ENCODE results near the gene DLX4.

DLX4 gene

DNA sequence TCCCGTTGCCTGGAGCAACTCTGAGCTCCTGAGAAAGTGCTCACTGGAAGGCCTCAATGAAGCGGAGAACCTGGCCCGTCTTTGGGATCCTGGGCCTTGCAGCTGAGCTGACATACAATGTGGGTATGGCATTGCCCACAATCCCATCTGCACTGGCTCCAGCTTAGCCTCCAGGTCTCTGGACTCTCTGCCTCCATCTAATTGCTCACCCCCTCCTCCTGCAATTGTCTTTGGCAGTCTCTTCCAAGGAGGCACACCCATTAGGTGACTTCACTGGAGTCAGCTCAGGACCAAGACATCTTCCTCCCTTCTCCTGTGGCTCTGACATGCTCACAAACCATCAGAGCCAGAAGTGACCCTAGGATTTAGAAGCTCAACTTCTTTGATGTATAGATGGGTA, 1.5 kb downstream of the DLX4 start:
- DNase-seq = no peak

DNA sequence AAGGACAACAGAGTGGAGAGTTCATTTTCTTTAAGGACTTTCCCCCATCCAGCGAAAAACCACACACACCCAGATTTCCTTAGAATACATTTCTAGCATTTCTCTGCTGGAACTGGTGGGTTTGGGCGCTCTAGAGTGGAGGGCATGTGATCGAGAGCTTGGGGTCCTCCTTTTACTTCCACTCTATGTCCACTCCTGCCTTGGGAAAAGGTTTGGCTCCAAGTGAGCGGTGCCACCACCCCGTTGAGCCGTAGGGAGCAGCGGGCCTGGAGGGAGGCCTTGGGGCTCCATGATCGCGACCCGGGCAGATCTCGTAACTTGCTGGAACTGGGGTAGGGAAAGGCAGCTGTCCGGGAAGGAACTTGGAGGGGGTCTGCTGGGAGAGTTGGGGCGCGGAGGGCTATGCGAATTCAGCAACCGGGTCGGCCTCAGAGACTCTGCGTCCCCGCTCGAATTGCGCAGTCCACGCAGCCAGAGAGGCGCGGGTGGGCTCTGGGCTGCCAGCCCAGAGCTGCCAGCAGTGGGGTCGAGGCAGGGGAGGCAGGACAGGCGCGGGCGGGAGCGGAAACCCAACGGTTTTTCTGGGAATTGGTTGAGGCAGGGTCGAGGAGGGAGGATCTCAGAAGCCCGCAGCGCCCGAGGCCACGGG, 2.3 kb downstream of the DLX4 start:
- DNase-seq = no peak

DNA sequence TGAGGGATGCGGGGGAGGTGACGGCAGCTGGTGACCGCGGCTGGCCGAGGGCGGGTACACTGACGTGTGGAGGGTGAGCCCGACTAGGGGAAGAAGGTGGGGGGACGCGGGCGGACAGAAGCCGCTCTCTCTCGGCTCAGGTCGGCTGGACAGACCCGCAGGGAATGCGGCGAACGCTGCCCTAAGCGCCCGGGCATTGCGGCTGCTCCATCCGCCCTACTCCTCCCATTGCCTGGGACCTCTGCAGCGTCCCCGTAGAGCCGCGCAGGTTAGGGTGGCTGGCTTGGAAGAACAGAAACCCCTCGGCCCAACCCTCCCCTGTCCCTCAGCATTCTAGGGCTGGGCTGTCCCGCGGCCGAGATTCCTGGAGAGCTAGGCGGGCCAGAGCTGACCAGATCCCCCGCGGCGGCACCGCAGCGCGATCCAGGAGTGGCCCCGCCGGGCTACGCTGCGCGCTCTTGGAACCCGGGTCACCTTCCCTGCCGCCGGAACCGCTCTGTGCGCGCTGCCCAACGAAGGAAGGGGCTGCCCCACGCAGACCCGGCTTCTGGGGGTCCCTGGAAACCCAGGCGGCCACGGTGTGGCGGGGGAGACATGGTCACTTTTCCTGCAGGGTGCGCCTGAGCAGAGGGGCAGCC, 3.0 kb downstream of the DLX4 start:
- DNase-seq = peak; percentile 44

DNA sequence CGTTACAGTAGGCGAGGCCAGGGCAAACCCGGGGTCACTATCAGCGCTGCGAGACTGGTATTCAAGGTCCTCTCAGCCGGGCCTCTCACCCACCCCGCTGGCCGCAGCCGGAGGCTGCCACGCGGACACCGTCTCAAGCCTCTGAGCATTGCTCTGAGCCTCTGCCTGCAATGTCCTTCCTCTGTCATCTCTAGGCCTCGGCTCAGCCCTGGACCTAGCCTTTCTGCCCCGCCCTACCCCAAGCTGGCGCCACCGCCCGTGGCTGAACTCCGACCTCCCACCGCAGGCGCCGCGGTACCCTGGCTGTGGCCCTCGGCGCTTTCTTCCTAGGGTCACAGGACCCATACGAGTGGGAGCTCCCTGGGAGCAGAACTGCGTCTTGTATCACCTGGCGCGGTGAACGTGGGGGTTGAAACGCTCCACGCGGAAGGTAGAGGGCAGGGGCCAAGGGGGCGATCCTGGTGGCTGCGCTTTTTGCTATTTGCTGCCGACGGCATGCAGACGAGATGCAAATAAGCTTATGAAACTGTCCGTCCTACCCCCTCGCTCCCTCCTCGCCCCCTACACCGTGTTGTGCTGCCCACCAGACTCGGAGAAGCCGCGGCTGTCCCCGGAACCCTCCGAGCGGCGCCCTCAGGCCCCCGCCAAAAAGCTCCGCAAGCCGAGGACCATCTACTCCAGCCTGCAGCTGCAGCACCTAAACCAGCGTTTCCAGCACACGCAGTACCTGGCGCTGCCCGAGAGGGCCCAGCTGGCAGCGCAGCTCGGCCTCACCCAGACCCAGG, 3.7 kb downstream of the DLX4 start:
- no peak for DNase-seq

DNA sequence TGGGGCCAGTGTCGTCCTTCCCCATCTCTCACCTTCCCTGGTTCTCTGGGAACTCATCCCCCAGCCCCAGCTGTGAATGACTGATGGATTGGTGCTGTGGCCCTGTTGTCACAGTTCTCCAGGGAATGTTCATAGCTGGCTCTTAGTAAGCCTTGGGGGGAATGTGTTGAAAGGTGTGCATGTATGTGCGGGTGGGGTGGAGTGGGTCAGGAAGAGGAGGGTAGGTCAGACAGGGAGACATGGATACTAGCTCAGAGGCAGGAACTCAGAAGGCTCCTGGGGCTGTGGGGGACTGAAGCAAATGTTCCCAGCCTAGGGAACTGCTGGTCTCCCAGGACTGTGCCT, 4.3 kb downstream of the DLX4 start:
- DNase-seq = no peak

DNA sequence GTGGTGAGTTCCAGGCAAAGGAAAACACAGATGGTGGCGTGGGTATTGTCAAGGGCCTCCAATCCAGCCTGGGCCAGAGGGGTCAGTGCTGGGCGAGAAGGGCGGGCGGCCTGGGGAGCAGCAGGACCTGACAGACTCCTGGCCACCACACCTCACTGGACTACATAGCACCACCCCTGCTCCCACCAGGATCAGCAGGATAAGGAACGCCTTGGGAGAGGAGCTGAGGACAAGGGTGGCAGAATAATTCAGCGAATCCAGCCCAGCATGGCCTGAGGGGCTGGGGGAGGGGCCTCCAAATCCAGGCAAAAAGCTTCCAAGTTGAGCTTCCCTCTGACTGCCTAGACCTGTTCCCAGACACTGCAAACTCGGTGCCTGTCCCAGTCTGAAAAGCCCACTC, 6.5 kb downstream of the DLX4 start:
- DNase-seq = no peak

DNA sequence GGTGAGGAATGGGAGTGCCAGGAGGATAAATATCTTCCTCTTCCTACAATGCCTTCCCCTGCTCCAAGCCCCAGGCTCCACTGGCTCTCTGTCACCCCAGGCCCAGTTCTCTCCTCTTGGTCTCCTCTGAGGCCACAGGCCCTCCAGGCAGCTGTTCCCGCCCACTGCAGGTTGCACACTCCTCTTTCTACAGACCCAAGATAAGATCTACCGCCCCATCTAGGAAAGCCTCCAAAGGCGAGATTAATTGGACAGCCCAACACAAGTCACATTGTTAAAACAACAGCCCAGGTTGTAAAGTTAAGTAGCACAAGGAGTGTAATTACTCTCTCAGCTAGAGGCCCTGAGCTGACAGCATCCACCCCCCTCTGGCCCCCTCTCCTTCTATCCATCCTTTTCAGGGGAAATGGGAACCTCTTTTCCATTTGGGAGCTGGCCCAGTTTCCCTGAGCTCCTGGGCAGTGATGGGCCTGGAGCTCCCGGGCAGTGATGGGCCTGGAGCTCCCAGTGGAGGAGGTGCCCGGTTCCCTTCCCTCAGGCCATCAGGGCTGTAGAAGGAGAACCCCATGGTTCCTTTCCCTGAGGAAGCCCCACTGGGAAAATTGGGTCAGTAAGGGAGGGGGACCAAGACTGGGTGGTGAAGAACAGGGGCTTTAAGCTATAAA, 7.3 kb downstream of the DLX4 start:
- no peak for DNase-seq

DNA sequence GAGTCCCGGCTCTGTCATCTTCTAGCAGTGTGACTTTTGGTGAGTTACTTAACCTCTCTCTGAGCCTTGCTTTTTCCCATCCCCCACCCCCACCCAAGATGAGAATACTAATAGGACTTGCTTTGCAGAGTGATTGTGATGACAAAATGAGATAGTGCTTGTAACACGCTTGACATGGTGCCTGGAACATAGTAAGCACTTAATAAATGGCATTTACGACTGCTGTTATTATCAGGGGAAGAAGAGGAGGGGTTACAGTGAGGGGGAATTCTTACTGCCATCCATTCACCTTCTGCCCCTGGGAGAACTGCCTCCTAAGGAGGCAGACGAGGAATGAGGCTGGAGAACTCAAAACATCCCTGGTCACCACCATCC, 7.8 kb downstream of the DLX4 start:
- no peak for DNase-seq

DNA sequence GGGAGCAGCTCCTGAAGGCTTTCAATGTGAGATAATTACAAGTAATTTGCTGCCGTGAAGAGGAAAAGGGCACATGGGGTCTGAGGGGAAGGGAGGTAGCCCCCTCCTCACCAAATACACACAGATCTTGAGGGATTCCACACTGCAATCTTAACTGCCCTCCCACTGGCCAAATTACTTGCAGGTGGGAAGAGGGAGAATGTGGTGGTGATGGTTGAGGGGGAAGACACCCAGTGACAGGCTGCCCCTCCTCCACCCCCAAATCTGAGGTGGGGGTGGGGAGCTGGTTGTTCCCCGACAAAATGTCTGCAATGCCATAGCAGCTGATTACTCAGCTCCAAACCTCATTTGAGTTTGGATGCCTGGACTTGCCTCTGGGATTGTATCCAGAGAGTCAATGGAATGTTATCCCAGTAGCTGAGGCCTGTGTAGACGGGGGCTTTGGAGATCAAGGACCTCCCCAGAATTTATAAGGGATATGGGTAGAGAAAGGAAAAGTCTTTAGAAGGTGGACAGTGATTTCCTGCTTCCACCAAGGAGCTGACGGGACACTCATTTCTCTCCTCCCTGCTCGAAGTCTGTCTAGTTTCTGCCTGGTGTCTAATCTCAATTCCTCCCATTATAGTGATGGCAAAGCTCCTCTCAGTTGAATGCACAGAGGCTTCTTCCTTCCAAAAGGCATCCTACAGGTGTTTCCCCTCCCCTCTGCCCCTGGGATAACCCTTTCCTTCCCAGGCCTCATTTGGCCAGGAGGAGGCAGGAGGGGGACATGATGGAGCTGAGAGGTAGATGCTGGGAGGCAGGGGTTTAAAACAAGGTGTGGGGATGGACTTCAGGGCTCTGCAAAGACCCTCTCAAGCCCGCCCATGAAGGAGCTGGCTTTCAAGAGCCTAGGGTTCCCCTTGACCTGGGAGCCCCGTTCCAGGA, 8.7 kb downstream of the DLX4 start:
- no peak for DNase-seq

DNA sequence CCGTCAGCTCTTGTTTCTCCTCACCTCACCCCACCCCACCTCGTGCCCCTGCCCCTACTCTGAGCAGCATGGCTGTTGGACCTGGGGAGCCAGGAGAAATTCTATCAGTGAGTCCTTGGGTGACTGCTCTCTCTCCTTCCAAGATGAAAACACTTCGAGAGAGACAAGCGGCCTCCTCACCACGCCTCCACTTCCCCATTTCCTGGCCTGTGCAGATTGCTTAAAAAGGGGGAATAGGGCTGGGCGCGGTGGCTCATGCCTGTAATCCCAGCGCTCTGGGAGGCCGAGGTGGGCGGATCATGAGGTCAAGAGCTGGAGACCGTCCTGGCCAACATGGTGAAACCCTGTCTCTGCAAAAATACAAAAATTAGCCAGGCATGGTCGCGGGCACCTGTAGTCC, 9.5 kb downstream of the DLX4 start:
- no peak for DNase-seq

DNA sequence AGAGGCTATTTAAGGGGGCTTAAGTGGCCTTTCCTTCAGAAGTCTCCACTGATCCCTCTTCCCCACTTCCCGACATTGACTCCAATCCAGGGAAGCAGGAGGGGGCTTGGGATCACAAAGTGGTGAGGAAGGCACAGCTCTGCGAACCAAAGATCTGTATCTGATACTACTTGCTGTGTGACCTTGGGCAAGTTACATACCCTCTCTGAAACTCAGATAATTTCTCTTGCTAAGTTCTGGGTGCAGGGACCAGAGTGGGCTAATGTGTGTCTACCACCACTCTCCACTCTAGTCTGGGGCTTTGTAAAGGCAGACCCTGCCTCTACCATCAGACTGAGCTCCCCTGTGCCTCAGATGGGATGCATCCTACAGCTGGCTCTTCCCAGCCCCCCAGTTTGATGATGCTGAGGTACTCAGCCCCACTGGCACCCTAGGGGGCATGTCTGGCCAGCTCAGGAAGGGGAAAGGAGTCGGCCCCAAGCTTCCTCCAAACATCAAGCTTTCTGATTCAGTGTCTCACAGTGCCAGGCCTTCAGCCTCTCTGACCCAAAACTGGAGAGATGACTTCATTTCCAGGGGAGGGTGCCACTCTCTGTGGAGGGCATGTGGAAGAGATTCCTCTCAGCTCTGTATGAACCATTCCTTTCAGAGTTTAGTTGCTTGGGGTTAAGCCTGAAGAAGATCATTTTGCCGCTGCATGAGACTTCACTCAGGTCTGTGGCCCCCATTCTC, 10.9 kb downstream of the DLX4 start:
- no peak for DNase-seq

DNA sequence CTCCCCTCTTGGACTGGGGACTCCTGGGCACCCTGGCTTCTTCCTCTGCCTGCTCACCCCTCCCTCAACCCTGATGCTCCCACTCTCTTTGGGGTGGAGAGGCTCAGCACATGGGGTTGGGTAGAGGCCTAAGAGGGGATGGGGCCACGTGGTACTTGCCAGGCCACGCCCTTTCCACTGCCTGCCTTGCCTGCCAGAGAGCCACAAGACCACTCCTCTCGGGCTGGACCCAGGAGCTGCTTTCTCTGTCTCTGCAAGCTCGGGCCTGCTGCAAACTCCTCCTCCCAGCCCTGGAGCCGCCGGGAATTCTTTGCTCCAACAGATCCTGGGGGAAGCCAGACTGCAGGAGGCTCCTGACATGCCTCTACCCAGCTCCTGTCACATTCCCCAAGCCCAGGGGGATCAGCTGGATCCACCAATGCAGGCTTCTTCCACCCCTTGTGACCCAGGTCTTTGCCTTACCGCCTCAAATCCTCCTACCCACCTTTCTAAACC, 11.8 kb downstream of the DLX4 start:
- no peak for DNase-seq

DNA sequence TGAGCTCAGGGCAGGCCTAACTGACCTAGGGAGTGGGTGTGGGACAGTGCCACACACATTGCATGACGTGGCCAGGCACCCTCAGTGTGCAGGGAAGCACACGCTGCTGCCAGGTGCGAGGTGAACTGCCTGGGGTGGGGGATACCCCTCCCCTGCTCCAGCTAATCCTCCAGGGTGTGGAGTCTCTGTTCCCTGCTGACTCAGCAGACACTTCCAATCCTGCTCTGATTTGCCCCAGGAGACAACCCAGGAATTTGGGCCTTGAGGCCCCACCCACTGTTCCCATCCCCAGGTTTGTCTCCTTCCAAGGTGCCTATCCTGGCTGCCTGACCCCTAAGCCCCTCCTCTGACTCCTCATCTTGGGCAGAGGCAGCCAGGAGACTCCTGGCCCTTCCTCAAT, 15.3 kb downstream of the DLX4 start:
- DNase-seq = peak; percentile 14

DNA sequence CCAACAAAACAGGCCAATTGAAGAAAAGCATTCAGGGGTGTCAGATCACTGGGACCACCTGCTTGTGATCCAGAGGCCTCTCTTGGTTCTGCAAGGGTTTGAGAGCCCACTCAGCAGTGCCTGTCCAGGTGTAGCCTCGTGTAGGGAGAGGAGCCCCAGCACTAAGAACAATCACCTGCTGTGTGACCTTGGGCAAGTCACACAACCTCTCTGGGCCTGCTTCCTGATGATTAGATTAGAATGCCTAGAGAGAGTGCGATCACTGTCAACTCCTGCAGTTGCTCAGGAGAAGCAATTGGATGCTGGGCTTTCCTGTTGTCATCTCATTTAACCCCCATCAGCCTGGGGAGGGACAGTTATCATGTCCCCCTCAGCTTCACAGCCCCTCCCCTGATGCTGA, 15.8 kb downstream of the DLX4 start:
- no peak for DNase-seq

DNA sequence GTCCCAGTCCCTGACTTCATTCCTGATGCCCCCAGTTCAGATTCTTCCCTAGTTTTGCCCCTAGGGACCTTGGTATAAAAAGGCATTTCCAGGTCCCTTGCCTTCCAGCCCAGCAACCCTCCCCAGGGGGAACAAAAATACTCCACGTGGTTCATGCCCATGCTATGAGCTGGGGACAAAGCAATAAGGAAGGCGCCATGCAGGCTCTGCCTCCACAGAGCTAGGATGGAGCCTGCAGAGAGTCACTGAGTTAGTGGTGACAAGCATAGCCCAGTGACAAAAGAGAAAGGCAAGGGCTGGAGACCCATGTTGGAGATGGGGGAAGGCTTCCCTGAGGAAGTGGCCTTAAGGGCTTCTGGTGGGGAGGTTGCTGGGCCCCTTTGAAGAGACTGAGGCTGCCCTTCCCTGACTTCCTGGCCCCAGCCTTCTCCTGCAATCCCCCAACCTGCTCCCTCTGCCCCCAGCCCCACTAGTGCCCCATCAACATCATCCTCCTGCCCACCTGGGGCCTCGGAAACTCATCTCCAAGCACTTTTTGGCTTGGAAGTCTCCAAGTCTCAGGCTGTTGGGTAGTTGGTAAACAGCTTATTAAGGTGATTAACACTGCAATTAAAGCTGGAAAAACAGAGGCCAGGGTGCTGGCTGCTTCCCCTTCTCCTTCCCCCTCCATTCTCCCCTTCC, 16.5 kb downstream of the DLX4 start:
- no peak for DNase-seq

DNA sequence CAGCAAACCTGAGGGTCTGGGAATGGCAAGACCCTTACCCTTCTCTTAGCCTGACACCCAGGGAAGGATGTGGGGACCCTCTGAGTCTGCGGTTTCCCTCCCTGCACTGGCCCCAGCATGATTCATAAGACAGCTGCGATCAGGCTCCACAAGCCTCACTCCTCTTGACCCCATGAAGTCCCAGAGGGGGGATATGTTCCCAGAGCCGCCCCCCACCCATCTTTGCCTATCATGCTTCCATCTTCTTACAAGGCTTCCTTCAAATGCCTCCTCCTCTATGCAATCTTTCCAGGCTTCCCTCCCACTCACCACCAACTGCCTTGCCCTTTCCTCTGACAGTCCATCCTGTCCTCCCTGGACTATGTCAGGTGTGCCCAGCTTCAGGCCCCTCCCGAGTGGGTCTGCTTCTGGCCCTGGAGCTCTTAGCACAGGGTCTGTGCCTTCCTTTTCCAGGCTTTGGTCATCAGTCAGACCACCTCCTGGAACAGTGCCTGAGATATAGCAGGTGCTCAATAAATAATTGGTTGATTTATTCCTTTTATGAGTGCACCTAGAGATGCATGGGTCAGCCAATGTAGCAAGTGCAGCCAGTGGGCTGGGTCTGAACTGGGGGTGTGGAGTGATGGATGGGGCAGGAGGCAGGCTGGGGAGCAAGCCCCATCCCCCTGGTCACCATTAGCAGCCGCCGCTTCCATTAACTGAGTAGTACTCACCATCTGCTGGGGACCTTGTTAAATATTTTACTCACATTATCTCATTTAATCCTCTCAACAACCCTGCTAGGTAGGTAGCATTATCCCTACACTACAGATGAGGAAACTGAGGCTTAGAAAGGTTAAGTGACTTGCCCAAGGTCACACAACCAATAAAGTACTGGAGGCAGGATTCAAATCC, 17.7 kb downstream of the DLX4 start:
- DNase-seq = no peak

DNA sequence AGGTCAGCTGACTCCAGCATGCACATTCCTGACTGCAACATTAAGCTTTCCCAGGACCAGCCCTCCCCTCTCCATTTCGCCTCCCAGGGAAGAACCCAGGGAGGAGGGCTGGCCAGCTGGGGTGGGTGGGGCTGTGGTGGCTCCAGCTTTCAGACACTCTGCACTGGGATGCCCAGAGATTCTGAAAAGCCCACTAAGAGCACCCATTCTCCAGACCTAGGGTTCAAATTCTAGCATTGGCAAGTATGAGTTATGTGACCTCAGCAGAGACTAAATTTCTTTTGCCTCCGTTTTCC, 18.2 kb downstream of the DLX4 start:
- peak; percentile 18 for DNase-seq

DNA sequence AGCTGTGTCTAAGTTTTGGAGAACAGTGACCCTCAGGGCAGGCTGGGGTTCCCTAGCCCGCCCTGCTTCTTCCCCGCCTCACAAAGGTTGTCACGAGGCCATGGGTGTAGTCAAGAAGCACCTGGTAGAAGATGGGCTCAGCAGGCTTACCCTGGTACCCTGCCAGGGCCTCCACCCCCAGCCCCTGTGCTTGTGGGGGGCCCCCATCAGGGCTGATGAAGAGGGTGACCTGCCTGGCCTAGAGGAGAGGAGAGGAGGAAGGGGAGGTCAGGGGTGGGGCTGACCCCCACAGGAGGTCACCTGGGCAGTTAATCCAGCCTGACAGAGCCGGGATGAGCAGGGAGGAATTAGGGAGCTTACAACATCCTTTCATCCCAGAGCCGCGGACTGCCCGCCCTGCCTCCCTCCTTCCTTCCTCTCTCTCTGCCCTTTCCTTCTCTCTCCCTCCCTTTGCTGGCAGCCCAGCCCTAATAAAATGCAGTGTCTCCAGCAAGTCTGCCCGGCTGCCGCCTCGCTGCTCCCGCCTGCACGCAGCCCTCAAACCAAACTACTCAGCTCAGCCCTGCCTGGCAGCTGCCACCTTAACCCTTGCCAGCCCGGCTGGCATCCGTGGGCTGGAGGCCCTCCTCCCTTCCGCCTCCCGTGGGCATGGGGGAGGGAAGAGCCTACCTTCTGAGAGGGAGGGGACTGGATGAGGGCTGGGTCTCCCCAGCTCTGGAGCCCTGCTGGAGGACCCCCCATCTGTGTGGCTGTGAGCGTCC, 18.9 kb downstream of the DLX4 start:
- DNase-seq = peak; percentile 69

DNA sequence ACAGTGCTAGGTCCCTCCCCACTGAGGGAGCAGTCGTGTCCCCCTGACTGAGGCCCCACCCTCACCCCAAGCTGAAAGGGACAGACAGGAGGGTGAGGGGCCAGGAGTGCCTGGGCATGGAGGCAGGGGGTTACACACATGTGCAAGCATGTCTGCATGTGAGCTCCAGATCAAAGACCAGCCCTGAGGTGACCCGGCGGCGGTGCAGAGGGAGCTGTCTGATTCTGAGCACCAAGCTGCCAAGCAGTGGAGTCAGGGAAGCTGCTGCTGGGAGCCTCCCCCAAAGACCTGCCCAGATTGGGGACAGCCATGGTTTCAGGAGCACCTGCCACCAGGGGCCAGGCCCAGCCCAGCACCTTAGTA, 20.5 kb downstream of the DLX4 start:
- peak; percentile 15 for DNase-seq

DNA sequence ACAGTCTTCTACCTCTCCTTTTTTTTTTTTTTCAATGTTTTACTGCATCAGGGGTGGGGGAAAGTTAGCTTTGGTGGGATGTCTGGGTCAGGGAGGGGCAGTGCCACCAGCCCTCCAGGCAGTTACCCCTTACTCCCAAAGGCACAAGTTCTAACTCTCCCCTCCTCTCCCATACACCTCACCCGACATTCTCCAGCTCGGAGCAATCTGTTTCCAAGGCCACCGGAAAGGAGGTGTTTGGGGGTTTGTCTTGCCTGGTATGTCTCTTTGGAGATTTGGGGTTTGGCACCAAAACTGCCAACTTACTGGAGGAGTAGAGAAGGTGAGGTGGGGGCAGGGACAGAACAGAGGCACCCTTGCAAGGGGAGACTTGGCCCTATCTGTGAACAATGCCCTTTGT, 21.3 kb downstream of the DLX4 start:
- peak; percentile 10 for DNase-seq

All from femur (tissue), 1 donor.